ENCODE measurements around the gene CD70.

DNA sequence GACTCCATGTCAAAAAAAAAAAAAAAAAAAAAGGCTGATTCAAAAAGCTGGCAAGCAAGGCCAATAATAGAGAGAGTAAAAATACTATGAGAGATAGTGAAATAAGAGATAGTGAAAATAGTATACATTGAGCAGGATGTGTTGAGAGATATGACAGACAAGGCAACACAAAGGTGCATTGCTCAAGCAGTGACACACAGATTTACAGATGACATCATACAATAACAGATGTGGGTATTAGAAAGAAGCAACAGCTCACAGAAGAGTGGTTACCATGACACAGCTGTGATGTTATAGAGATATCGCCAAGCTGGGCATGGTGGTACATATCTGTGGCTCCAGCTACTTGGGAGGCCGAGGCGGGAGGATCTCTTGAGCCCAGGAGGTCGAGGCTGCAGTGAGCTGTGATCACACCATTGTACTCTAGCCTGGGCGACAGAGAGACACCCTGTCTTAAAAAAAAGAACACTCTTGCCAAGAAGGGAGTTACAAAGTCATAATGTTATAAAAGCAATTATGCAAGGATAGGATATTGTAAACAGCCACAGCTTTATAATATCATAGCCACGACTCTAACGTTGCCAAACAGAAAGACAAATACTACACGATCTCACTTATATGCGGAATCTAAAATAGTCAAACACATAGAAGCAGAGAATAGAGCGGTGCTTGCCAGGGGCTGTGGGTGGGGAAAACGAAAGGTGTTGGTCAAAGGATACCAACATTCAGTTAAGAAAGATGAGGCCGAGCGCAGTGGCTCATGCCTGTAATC, 49.8 kb downstream of the CD70 start:
- TF ChIP-seq POLR2AphosphoS5 (IDR thresholded peaks at IDR 0.05; ENCODE audit: low read depth) (no peak), GABPA (IDR thresholded peaks at IDR 0.05; ENCODE audit: low read depth) (no peak)
- TF ChIP-seq, protein P1, sequence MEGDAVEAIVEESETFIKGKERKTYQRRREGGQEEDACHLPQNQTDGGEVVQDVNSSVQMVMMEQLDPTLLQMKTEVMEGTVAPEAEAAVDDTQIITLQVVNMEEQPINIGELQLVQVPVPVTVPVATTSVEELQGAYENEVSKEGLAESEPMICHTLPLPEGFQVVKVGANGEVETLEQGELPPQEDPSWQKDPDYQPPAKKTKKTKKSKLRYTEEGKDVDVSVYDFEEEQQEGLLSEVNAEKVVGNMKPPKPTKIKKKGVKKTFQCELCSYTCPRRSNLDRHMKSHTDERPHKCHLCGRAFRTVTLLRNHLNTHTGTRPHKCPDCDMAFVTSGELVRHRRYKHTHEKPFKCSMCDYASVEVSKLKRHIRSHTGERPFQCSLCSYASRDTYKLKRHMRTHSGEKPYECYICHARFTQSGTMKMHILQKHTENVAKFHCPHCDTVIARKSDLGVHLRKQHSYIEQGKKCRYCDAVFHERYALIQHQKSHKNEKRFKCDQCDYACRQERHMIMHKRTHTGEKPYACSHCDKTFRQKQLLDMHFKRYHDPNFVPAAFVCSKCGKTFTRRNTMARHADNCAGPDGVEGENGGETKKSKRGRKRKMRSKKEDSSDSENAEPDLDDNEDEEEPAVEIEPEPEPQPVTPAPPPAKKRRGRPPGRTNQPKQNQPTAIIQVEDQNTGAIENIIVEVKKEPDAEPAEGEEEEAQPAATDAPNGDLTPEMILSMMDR (IDR thresholded peaks at IDR 0.05; ENCODE audit: insufficient read depth, low read length) = no peak
- TF ChIP-seq, protein P2, sequence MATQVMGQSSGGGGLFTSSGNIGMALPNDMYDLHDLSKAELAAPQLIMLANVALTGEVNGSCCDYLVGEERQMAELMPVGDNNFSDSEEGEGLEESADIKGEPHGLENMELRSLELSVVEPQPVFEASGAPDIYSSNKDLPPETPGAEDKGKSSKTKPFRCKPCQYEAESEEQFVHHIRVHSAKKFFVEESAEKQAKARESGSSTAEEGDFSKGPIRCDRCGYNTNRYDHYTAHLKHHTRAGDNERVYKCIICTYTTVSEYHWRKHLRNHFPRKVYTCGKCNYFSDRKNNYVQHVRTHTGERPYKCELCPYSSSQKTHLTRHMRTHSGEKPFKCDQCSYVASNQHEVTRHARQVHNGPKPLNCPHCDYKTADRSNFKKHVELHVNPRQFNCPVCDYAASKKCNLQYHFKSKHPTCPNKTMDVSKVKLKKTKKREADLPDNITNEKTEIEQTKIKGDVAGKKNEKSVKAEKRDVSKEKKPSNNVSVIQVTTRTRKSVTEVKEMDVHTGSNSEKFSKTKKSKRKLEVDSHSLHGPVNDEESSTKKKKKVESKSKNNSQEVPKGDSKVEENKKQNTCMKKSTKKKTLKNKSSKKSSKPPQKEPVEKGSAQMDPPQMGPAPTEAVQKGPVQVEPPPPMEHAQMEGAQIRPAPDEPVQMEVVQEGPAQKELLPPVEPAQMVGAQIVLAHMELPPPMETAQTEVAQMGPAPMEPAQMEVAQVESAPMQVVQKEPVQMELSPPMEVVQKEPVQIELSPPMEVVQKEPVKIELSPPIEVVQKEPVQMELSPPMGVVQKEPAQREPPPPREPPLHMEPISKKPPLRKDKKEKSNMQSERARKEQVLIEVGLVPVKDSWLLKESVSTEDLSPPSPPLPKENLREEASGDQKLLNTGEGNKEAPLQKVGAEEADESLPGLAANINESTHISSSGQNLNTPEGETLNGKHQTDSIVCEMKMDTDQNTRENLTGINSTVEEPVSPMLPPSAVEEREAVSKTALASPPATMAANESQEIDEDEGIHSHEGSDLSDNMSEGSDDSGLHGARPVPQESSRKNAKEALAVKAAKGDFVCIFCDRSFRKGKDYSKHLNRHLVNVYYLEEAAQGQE (IDR thresholded peaks at IDR 0.05; ENCODE audit: insufficient replicate concordance, low read depth) = no peak
